Measurements from ENCODE around the gene TRPC4AP.

TRPC4AP gene

GRCh38 chr20:34977365-34978091, 115.1 kb downstream of the TRPC4AP start:
- in situ Hi-C loops (cut with MboI; ENCODE audit: low sequenced_read_pairs), result no loop called here

- in situ Hi-C loops (cut with MboI; ENCODE audit: low sequenced_read_pairs), result no loop called here
These were observed 116.3 kb downstream of the TRPC4AP start for GRCh38 chr20:34976286-34976685.

- in situ Hi-C loops (cut with MboI; ENCODE audit: low sequenced_read_pairs), result no loop called here
These were observed 118.4 kb downstream of the TRPC4AP start for GRCh38 chr20:34974246-34974645.

GRCh38 chr20:34971561-34972235, 120.9 kb downstream of the TRPC4AP start:
- in situ Hi-C loops (cut with MboI; ENCODE audit: low sequenced_read_pairs), result no loop called here

GRCh38 chr20:34970846-34971560, 121.6 kb downstream of the TRPC4AP start:
- in situ Hi-C loops (cut with MboI; ENCODE audit: low sequenced_read_pairs), result no loop called here

GRCh38 chr20:34970193-34970840, 122.3 kb downstream of the TRPC4AP start:
- in situ Hi-C loops (cut with MboI; ENCODE audit: low sequenced_read_pairs), result no loop called here

- in situ Hi-C loops (cut with MboI; ENCODE audit: low sequenced_read_pairs), result no loop called here
These were observed 124.4 kb downstream of the TRPC4AP start for GRCh38 chr20:34968042-34968775.

- in situ Hi-C loops (cut with MboI; ENCODE audit: low sequenced_read_pairs), result no loop called here
These were observed 125.2 kb downstream of the TRPC4AP start for GRCh38 chr20:34967421-34967820.

GRCh38 chr20:34965051-34965450, 127.6 kb downstream of the TRPC4AP start:
- in situ Hi-C loops (cut with MboI; ENCODE audit: low sequenced_read_pairs), result no loop called here

- in situ Hi-C loops (cut with MboI; ENCODE audit: low sequenced_read_pairs), result no loop called here
These were observed 128.1 kb downstream of the TRPC4AP start for GRCh38 chr20:34964486-34964885.

GRCh38 chr20:34956751-34957472, 135.7 kb downstream of the TRPC4AP start:
- in situ Hi-C loops (cut with MboI; ENCODE audit: low sequenced_read_pairs), result no loop called here

GRCh38 chr20:34956041-34956458, 136.6 kb downstream of the TRPC4AP start:
- in situ Hi-C loops (cut with MboI; ENCODE audit: low sequenced_read_pairs), result no loop called here

- in situ Hi-C loops (cut with MboI; ENCODE audit: low sequenced_read_pairs), result no loop called here
These were observed 137.2 kb downstream of the TRPC4AP start, which contains the start of the genes GSS and MYH7B for GRCh38 chr20:34955231-34956040. GSS (minus strand) TSS chr20:34955806; CDS start chr20:34951852, 3,954 bp downstream. MYH7B (plus strand) TSS chr20:34955868; CDS start chr20:34978006, 22,138 bp downstream.

- in situ Hi-C loops (cut with MboI; ENCODE audit: low sequenced_read_pairs), result no loop called here
These were observed 137.7 kb downstream of the TRPC4AP start for GRCh38 chr20:34954904-34955230.

- in situ Hi-C loops (cut with MboI; ENCODE audit: low sequenced_read_pairs), result no loop called here
These were observed 138.6 kb downstream of the TRPC4AP start for GRCh38 chr20:34953960-34954359.

- in situ Hi-C loops (cut with MboI; ENCODE audit: low sequenced_read_pairs), result no loop called here
These were observed 139.9 kb downstream of the TRPC4AP start for GRCh38 chr20:34952671-34953070.

All from HL-60/S4 treated with retinoic acid at 250 ng/mL for 4 days and 3 days (cell line).